ENCODE measurements around the gene MBNL1. TPM values are rescaled to one million over a fixed set of nuclear protein-coding genes. Genes with fewer than 3 reads are reported as not detected.

Gene MBNL1
- total and polyA plus RNA-seq, 2 donors (not counting 3 experiments of a cell fraction or from before 2014, with no cell fraction given), result 179 to 362 TPM

- H2AFZ ChIP-seq (ENCODE audit: low read depth, low read length), result no peak overlapping the region
- CTCF ChIA-PET, result no interaction called here
- POLR2A ChIA-PET, result no interaction called here
- H3K27me3 ChIP-seq (ENCODE audit: control insufficient read depth in 2 of 2, insufficient read depth in 2 of 2, low read length in 2 of 2), result no peaks in the 10 kb centered on the region
- H4K20me1 ChIP-seq (replicated peaks; ENCODE audit: control insufficient read depth, extremely low read depth, insufficient read depth, low read length), result no peaks in the 10 kb centered on the region
- dilution Hi-C loops (cut with MboI; ENCODE audit: extremely low pct_ligation_motif_present, low sequenced_read_pairs), result no loop called here
- no peak for FAIRE-seq
- H3K4me3 ChIP-seq (replicated peaks in 1 of 3; ENCODE audit: insufficient read depth in 1 of 3, low read depth in 1 of 3, low read length in 3 of 3), result no peak overlapping the region
- H3K4me1 ChIP-seq (ENCODE audit: control insufficient read depth, extremely low read depth, insufficient read depth, low read length), result no peaks in the 10 kb centered on the region
- TF ChIP-seq, protein P1, sequence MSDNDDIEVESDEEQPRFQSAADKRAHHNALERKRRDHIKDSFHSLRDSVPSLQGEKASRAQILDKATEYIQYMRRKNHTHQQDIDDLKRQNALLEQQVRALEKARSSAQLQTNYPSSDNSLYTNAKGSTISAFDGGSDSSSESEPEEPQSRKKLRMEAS (IDR thresholded peaks at IDR 0.05; ENCODE audit: insufficient read depth, insufficient read length), result no peak
- TF ChIP-seq POLR2A (IDR thresholded peaks at IDR 0.05; ENCODE audit: low read depth, low read length) (no peak), JUN (IDR thresholded peaks at IDR 0.05; ENCODE audit: borderline replicate concordance, insufficient read depth, insufficient read length, low read depth) (no peak), GATA2 (IDR thresholded peaks at IDR 0.05; ENCODE audit: insufficient read depth, insufficient read length, low read depth, low read length) (no peak), EZH2 (IDR thresholded peaks at IDR 0.05; ENCODE audit: borderline replicate concordance, low read depth, low read length, severe bottlenecking) (no peak), MYC (IDR thresholded peaks at IDR 0.05; ENCODE audit: low read depth, low read length) (no peak), POLR2AphosphoS5 (IDR thresholded peaks at IDR 0.05; ENCODE audit: insufficient read depth, low read depth, low read length) (no peak), CTCF (IDR thresholded peaks at IDR 0.05; ENCODE audit: extremely low read depth in 1 of 2, insufficient read depth in 1 of 2, low read depth in 1 of 2, low read length in 2 of 2) (no peak), FOS (IDR thresholded peaks at IDR 0.05; ENCODE audit: borderline replicate concordance, insufficient read depth, low read length) (no peak)
- DNase-seq (ENCODE audit: low read depth, low spot score), result no peak
- no peak overlapping the region for H3K9ac ChIP-seq (replicated peaks; ENCODE audit: extremely low read depth, insufficient read depth, low read length)
- intact Hi-C loops (cut with micrococcal nuclease), result no loop called here
- H3K4me2 ChIP-seq (ENCODE audit: insufficient read depth, low read length), result no peak overlapping the region
- no peaks in the 10 kb centered on the region for H3K79me2 ChIP-seq (ENCODE audit: control insufficient read depth, insufficient read depth, low read length)
- H3K27ac ChIP-seq (ENCODE audit: insufficient read depth, low read depth, low read length), result no peak overlapping the region
- no TSS peak for BruUV-seq (replicated peaks)
- H3K36me3 ChIP-seq (ENCODE audit: control insufficient read depth in 2 of 2, extremely low read depth in 1 of 2, insufficient read depth in 2 of 2, low read length in 2 of 2), result no peaks in the 10 kb centered on the region
- H3K9me3 ChIP-seq (replicated peaks; ENCODE audit: control insufficient read depth, insufficient read depth, low read length), result no peaks in the 10 kb centered on the region
- no peaks in the 10 kb centered on the region for H3K9me1 ChIP-seq (replicated peaks; ENCODE audit: control insufficient read depth, extremely low read depth, insufficient read depth, low read length)
Measured at GRCh38 chr3:152232001-152232400, 36.7 kb upstream of the MBNL1 start.
